ENCODE data around the gene NNMT. TPM values are rescaled to one million over a fixed set of nuclear protein-coding genes. Genes with fewer than 3 reads are reported as not detected.

The NNMT gene
- total and polyA plus RNA-seq, 9 of the 15 experiments (the other 6 are each of a cell fraction or from before 2014, with no cell fraction given) = 6.1 to 15.0 (median 11.2) TPM

DNA sequence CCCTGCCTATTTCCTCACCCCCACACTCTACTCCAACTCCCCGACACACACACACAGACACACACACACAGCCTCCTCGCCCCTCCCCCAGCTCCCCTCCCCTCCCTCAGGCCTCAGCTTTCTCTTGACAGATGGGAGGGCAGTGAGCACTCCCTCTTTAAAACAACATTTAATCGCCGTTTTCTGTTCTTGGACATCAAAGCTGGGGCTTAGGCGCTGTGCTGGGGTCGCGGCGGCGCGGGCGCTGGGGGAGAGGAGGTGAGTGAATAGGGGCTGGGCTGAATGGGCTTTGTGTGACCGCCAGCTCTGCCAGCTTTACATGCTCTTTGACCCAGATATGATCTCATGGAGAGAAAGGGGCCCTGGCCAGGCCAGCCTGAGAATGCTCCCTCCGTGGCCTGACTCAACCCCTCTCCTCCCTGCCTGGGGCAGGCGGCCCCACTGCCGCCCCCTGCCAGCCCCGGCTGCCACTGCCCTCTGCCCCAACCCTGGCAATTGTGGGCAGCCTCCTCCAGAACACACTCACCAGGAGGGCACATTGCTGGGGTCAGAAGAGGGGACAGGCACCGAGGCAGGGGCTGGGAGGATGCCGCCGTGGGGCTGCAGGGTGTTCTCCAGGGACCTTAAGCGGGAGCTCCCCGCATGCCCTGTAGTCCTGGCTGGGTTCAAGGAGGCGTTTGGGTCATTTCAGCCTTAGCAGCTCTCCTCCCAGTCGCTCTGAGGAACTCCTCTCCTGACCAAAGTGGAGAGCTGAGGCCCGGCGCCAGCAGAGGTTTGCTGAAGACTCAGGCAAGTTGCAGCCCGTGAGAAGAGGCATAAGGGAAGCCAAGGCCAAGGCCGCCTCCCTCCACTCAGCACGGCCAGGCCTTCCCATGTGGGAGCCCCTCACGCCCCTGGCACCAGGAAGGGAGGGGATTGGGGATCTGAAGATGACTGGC is 38.3 kb upstream of the NNMT start:
- intact Hi-C loops (cut with micrococcal nuclease) = no loop called here
- no peaks in the 10 kb centered on the region for H4K20me1 ChIP-seq (replicated peaks; ENCODE audit: control insufficient read depth, insufficient read depth, low read length)
- peaks cover 3% of the 10 kb centered on the region for H3K9me1 ChIP-seq (ENCODE audit: control insufficient read depth, insufficient read depth, low read length)
- ATAC-seq (no peak), DNase-seq (ENCODE audit: extremely low read depth in 1 of 4, low spot score in 3 of 4) (no peak), FAIRE-seq (no peak)
- H3K27me3 ChIP-seq (ENCODE audit: control insufficient read depth in 2 of 2, insufficient read depth in 2 of 2, low read length in 2 of 2) = no peaks in the 10 kb centered on the region
- in situ Hi-C loops (cut with MboI) = loop anchor here (25.0 kb wide), 1 partner anchor 946 kb away; the partner anchor contains the start of gene TTC12
- peak overlapping the region in 1 of 2 experiments; percentile 55; a peak in 2 of 4 replicates for H3K9ac ChIP-seq (ENCODE audit: insufficient read depth in 1 of 2, low read depth in 2 of 2, low read length in 2 of 2)
- H3K4me2 ChIP-seq (ENCODE audit: insufficient read depth, low read length) = no peak overlapping the region
- no peaks in the 10 kb centered on the region for H3K36me3 ChIP-seq (ENCODE audit: control insufficient read depth, insufficient read depth, low read length)
- no peak overlapping the region for H3K4me3 ChIP-seq
- no peaks in the 10 kb centered on the region for H3K79me2 ChIP-seq (ENCODE audit: control insufficient read depth, insufficient read depth, low read length)
- POLR2A ChIA-PET = interaction anchor here (0.6 kb wide), 1 partner anchor 555 kb away, joined by 4 read pairs; no protein-coding TSS in a partner anchor
- TF ChIP-seq, protein P1, sequence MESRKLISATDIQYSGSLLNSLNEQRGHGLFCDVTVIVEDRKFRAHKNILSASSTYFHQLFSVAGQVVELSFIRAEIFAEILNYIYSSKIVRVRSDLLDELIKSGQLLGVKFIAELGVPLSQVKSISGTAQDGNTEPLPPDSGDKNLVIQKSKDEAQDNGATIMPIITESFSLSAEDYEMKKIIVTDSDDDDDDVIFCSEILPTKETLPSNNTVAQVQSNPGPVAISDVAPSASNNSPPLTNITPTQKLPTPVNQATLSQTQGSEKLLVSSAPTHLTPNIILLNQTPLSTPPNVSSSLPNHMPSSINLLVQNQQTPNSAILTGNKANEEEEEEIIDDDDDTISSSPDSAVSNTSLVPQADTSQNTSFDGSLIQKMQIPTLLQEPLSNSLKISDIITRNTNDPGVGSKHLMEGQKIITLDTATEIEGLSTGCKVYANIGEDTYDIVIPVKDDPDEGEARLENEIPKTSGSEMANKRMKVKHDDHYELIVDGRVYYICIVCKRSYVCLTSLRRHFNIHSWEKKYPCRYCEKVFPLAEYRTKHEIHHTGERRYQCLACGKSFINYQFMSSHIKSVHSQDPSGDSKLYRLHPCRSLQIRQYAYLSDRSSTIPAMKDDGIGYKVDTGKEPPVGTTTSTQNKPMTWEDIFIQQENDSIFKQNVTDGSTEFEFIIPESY (CRISPR knock-in tag; IDR thresholded peaks at IDR 0.05) = peak; percentile 47; the same call in 1 of the 2 replicates
- TF ChIP-seq, protein P2, sequence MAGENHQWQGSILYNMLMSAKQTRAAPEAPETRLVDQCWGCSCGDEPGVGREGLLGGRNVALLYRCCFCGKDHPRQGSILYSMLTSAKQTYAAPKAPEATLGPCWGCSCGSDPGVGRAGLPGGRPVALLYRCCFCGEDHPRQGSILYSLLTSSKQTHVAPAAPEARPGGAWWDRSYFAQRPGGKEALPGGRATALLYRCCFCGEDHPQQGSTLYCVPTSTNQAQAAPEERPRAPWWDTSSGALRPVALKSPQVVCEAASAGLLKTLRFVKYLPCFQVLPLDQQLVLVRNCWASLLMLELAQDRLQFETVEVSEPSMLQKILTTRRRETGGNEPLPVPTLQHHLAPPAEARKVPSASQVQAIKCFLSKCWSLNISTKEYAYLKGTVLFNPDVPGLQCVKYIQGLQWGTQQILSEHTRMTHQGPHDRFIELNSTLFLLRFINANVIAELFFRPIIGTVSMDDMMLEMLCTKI (IDR thresholded peaks at IDR 0.05; ENCODE audit: partially characterized antibody) = no peak
- H3K9me3 ChIP-seq (replicated peaks; ENCODE audit: control insufficient read depth, insufficient read depth, low read depth, low read length) = no peaks in the 10 kb centered on the region
- H3K27ac ChIP-seq (ENCODE audit: extremely low read depth, low read depth, low read length) = no peak overlapping the region
- CTCF ChIA-PET (ENCODE audit: low intra/inter-chr PET ratio) = no interaction called here
- WGBS (ENCODE audit: insufficient coverage, low coverage, missing lambda C conversion rate) = 75% methylated on average over 25 of the region's 29 CpGs
- no TSS peak for BruUV-seq (replicated peaks)
- peaks cover 5 to 22% of the 10 kb centered on the region in 2 experiments; a peak in 4 of 5 replicates for H3K4me1 ChIP-seq (replicated peaks in 1 of 2; ENCODE audit: control insufficient read depth in 2 of 2, insufficient read depth in 2 of 2, low read length in 2 of 2)
- H2AFZ ChIP-seq (ENCODE audit: low read depth, low read length) = 0 out of 2 replicates have a peak overlapping the region, but pooled peaks have one; percentile 4

All from K562 (cell line).